ENCODE measurements around the gene CTTNBP2NL. TPM values are rescaled to one million over a fixed set of nuclear protein-coding genes. Genes with fewer than 3 reads are reported as not detected.

Gene CTTNBP2NL, protein sequence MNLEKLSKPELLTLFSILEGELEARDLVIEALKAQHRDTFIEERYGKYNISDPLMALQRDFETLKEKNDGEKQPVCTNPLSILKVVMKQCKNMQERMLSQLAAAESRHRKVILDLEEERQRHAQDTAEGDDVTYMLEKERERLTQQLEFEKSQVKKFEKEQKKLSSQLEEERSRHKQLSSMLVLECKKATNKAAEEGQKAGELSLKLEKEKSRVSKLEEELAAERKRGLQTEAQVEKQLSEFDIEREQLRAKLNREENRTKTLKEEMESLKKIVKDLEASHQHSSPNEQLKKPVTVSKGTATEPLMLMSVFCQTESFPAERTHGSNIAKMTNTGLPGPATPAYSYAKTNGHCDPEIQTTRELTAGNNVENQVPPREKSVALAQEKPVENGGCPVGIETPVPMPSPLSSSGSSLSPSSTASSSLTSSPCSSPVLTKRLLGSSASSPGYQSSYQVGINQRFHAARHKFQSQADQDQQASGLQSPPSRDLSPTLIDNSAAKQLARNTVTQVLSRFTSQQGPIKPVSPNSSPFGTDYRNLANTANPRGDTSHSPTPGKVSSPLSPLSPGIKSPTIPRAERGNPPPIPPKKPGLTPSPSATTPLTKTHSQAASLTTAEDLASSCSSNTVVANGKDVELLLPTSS
- total RNA-seq (under 1 TPM; 0.55 to 0.96 TPM), polyA plus RNA-seq (under 1 TPM in 1 of 3 donors, not detected in 2; 0.46 TPM), total RNA-seq (0 to 0.59 (median 0.34) reads per million in 6 experiments)

DNA sequence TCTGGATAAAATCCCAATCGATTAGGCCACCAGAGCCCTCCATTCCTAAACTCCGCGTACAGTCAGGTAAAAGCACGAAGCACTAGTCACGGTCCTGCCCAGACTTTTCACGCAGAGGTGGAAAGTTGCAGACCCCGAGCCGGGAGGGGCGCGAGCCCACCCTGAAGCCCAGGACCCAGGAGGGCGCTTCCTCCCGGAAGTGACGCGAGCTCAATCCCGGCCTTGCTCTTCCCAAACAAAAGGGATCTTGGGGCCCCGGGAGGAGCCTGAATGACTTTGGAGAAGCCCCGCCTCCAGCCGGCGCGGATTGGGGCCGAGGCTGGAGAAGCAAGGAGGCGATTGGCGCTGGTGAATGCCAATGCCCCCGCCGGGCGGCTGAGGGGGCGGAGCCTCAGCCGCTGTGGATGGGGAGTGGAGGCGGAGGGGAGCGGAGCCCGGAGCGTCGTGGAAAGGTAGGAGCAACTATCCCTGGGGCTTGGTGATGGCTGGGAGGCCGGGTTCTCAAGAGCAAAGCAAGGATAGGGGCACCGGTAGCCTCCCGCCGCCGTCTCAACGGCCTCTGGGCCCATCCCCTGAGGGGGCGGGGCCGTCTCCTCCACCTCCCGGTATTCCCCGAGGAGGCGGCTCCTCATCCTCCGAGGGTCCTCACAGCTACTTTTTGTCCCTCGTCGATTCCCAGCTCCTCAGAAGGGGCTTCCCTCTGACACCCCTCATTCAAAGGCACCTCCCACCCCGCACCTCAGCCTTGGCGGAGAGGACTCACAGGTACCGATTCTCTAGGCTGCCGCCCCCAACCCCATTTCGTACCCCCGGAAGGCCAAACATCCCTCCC is at the start of gene CTTNBP2NL:
Gene CTTNBP2NL (plus strand): TSS at position 394 of the 832 bp plus-strand sequence. CDS start 19,952 bp downstream, outside the sequence.
- peaks cover 12 to 31% (median 22%) of the 10 kb centered on the region in 4 donors for H3K4me1 Mint-ChIP-seq
- no peaks in the 10 kb centered on the region for H3K36me3 Mint-ChIP-seq
- peaks cover 11 to 28% (median 14%) of the 10 kb centered on the region in 5 donors for H3K27me3 Mint-ChIP-seq
- H3K27ac Mint-ChIP-seq = peak within 1 kb of the TSS in 9 of 10 donors; percentile 29 to 81 (median 63)
- H3K4me3 Mint-ChIP-seq = peak within 1 kb of the TSS; percentile 87 to 97 (median 94)
- DNase-seq (peak; percentile 50 to 82 (median 70)), ATAC-seq (peak; percentile 94 to 98)
- POLR2A ChIA-PET = interaction anchor here (1.6 kb wide), 1 partner anchor 222 kb away, joined by 4 read pairs; the partner anchor contains the start of gene ST7L
- no peaks in the 10 kb centered on the region for H3K9me3 Mint-ChIP-seq

DNA sequence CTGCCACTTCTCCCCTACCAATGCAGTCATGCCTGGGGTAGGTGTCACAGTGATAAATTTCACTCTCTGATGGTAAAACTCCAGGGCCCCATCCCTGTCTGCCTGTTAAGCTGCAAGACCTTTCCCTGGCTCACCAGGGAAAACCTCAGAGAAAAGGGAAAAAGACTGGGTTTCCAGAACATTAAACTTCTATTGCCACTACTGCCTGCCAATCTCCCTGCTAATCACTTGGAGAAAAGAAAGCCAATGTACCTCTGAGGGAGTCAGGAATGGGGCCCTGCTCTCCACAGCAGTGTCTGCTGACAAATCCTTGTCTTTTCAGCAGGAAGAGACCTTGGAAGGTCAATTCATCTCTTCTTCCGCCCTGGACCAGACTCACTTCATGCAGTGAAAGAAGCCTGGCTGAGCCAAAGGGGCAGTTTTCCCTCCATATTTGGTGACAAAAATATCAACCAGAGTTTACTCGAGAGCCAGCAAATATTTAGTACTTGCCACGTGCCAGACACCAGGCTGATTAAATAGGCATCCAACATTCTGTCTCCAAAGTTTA is 49.1 kb upstream of the CTTNBP2NL start:
- ATAC-seq (no peak), DNase-seq (no peak)
- Mint-ChIP-seq H3K9me3 (peaks cover 4 to 23% (median 17%) of the 10 kb centered on the region in 9 donors), H3K27me3 (peaks cover 0 to 5% (median 2%) of the 10 kb centered on the region in 5 donors), H3K4me3 (no peak overlapping the region), H3K27ac (peak overlapping the region in 4 of 10 donors; percentile 33 to 71 (median 54)), H3K36me3 (peaks cover 0 to 21% (median 7%) of the 10 kb centered on the region in 3 donors), H3K4me1 (peaks cover 11 to 21% (median 16%) of the 10 kb centered on the region in 4 donors)
- POLR2A ChIA-PET = no interaction called here

DNA sequence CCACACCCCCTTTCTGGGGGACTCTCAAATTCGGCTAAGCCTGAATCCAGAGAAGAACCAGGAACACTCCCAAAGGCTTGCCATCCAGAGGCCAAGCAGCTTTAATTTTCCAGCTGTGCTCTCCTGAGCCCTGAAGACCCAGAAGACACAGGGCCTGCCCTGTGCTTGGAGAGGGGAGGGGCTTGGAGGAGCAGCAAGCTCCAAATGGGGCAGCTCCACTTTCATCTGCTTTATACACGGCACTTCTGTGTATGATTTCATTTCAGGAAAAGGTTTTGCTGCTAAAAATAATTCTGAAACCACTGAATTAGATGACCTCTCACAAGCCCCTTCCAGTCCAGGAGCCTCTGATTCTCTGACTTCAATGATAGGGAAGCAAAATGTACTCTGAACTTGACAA is 39.2 kb upstream of the CTTNBP2NL start:
- DNase-seq = no peak
- no peaks in the 10 kb centered on the region for H3K36me3 Mint-ChIP-seq
- H3K4me1 Mint-ChIP-seq = peaks cover 0 to 6% (median 1%) of the 10 kb centered on the region in 4 donors
- ATAC-seq = no peak
- peaks cover 13 to 63% (median 23%) of the 10 kb centered on the region in 5 donors for H3K27me3 Mint-ChIP-seq
- peak overlapping the region in 1 of 10 donors; percentile 42 for H3K27ac Mint-ChIP-seq
- H3K9me3 Mint-ChIP-seq = peaks cover 0 to 3% (median 0%) of the 10 kb centered on the region in 9 donors
- POLR2A ChIA-PET = no interaction called here
- no peak overlapping the region for H3K4me3 Mint-ChIP-seq

DNA sequence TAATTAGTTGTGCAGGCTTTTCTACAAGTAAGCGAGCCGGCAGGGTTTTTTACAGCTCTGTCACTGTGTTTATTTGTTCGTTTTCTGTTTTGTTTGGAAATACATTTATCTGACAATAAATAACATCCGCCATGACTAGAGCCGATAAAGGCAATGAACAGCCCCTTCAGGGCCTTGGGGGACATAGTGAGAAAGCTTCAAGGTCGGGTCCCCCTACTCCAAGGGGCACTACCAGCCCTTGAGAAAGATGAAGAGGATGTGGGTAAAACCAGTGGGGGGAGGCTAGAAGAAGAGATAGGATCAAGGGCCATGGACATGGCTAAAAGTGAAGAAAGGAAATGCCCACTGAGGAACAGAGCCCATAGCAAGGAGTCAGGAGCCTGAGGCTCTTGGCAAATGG is 38.5 kb upstream of the CTTNBP2NL start:
- DNase-seq (peak in 1 of 10 donors; percentile 56), ATAC-seq (no peak)
- H3K27me3 Mint-ChIP-seq = peaks cover 14 to 63% (median 27%) of the 10 kb centered on the region in 5 donors
- H3K27ac Mint-ChIP-seq = no peak overlapping the region
- H3K9me3 Mint-ChIP-seq = peaks cover 0 to 3% (median 0%) of the 10 kb centered on the region in 9 donors
- peaks cover 0 to 6% (median 1%) of the 10 kb centered on the region in 4 donors for H3K4me1 Mint-ChIP-seq
- no peak overlapping the region for H3K4me3 Mint-ChIP-seq
- H3K36me3 Mint-ChIP-seq = no peaks in the 10 kb centered on the region
- POLR2A ChIA-PET = no interaction called here

DNA sequence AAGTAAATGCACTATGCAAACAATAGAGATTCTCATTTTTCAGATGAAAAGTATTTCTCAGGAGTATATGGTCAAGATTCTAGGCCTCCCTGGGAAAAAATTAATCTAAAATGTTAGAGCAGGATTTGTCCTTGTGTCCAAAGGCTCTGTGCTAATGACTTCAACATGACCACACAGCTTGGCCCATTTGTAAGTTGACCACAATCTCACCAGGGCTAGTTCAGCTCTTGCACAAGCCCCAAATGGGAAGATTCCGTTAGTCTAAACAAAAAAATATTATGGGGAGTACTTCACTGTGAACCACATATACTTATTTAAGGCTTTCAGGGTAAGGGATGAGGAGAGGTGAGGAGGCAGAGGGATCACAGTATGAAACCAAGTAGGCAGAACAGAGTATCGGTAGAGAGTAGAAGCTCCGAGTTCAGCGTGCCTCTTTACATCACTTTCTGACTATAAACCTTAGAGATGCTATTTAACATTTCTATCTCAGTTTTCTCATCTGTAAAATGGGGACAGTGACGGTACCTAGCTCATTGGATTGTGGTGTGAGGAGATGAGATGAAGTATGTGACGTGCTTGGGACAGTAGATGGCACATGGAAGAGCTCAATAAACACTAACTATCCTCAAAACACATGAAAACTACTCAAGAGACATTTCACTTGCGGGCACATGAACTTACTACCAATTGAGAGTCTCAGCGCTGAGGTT is 37.8 kb upstream of the CTTNBP2NL start:
- Mint-ChIP-seq H3K9me3 (no peaks in the 10 kb centered on the region), H3K4me1 (peaks cover 0 to 6% (median 1%) of the 10 kb centered on the region in 4 donors), H3K4me3 (no peak overlapping the region), H3K27ac (no peak overlapping the region), H3K36me3 (no peaks in the 10 kb centered on the region), H3K27me3 (peaks cover 14 to 63% (median 28%) of the 10 kb centered on the region in 5 donors)
- POLR2A ChIA-PET = no interaction called here
- DNase-seq (no peak), ATAC-seq (no peak)

DNA sequence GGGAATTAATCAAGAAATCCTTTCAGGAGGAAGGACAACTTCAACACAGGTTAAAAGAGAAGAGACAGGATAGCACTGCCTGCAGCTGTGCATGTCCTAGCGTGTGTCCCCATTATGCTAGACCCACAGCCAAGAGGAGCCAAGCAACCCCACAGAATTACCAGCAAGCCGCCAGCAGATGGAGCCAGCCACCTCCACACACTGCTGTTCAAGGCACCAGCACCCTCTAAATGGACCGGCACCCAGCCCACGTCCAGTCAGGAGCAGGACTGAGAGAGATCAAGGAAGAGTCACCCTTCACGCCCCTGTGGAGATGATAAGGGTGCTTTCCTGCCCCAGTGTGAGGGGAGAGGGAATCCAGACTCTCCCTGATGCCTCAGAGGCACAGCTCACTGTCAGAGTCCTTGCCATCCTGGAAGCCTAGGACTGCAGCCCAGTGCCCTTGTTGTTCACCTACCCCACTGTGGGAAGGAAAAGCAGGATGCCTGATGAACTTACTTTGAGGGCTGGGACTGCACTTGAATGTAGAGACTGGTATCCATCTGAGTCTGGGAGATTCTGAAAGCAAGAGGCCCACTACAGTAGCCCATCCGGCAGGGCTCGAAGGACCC is 37.1 kb upstream of the CTTNBP2NL start:
- POLR2A ChIA-PET = no interaction called here
- Mint-ChIP-seq H3K4me1 (peaks cover 0 to 6% (median 1%) of the 10 kb centered on the region in 4 donors), H3K27me3 (peaks cover 15 to 63% (median 30%) of the 10 kb centered on the region in 5 donors)

DNA sequence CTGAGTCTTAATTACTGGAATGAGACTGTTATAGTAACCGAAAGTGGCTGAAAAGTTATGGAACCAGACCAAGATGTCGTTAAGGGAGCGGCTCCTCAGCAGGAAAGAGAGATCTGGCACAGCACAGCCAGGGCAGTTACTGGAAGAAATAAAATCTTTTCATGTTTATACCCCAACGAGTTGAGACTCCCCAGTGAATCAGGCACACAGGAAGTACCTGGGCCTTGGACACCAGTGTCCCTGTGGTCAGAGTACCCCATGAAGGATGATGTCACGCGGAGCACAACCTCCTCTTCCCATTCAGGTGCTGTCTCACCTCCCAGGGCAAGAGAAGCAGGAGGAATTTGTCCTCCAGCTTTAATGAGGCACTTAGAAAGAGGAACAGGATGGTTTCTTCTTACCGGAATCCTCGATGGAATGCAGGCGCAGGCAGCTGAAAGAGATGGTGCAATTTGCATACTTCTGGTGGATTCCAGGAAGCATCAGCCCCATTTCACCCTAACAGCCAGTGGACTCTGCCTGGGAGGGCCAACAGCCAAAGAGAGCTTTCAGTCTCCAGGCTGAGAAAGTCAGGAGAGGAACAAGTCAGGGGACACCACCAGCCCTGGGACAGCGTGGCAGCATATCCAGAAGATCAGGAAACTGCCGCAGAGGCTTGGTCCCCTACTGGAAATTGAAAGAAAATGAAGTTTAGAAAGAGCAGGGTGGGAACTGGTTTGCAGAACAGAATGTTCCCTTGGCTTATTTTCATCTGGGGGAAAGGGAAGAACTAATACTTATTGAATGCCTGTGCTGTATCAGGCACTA is 35.9 kb upstream of the CTTNBP2NL start:
- Mint-ChIP-seq H3K9me3 (no peaks in the 10 kb centered on the region), H3K27me3 (peaks cover 15 to 56% (median 26%) of the 10 kb centered on the region in 5 donors), H3K4me1 (peaks cover 0 to 6% (median 1%) of the 10 kb centered on the region in 4 donors), H3K36me3 (no peaks in the 10 kb centered on the region), H3K27ac (no peak overlapping the region), H3K4me3 (no peak overlapping the region)
- DNase-seq = no peak
- POLR2A ChIA-PET = no interaction called here
- ATAC-seq = no peak

More for the DNA sequence above, 37.1 kb upstream of the CTTNBP2NL start:
- no peak overlapping the region for H3K4me3 Mint-ChIP-seq
- H3K9me3 Mint-ChIP-seq = no peaks in the 10 kb centered on the region
- no peaks in the 10 kb centered on the region for H3K36me3 Mint-ChIP-seq
- H3K27ac Mint-ChIP-seq = no peak overlapping the region
- ATAC-seq = peak; percentile 52 to 65
- DNase-seq = peak in 7 of 10 donors; percentile 7 to 52 (median 20)

DNA sequence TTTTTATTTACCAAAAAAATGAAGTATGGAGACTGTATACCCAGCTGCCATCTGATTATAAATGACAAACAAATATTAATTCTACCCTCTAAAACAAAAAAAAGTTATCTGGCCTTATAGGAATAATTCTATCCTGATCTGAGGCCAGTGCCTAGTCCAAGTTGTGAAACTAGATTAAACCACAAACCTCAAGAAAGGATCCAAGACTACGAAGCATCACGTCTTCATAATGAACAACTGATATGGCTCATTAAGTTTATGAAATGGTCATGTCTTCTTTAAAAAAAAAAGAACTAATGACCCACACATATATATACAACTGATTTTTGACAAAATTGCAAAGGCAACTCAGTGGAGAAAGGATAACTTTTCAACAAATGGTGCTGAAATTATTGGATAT is 32.4 kb upstream of the CTTNBP2NL start:
- Mint-ChIP-seq H3K4me1 (peaks cover 0 to 2% (median under 1%) of the 10 kb centered on the region in 4 donors), H3K36me3 (no peaks in the 10 kb centered on the region), H3K9me3 (no peaks in the 10 kb centered on the region), H3K27me3 (peaks cover 8 to 41% (median 32%) of the 10 kb centered on the region in 5 donors), H3K27ac (no peak overlapping the region), H3K4me3 (no peak overlapping the region)
- DNase-seq (no peak), ATAC-seq (no peak)
- POLR2A ChIA-PET = no interaction called here

DNA sequence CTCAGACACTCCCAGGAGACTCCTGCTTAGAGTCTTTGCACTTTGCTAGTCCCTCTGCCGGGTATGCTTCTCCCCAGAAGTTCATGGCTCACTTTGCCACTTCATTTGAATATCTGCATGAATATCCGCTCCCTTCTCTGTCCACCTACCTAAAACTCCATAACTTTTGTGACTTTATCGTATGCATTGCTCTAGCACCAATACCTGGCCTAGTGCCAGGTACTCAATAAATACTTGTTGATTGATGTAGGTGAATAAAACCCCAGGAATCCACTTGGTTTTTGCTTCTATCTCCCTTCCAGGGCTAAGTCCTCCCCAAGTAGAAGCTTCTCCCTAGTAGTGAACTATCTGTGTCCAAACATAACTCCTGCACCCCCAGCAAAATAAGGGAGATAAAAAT is 27.8 kb upstream of the CTTNBP2NL start:
- DNase-seq (no peak), ATAC-seq (no peak)
- peaks cover 18 to 49% (median 39%) of the 10 kb centered on the region in 5 donors for H3K27me3 Mint-ChIP-seq
- no peak overlapping the region for H3K27ac Mint-ChIP-seq
- POLR2A ChIA-PET = no interaction called here
- no peak overlapping the region for H3K4me3 Mint-ChIP-seq
- peaks cover 4 to 5% (median 4%) of the 10 kb centered on the region in 4 donors for H3K4me1 Mint-ChIP-seq
- no peaks in the 10 kb centered on the region for H3K36me3 Mint-ChIP-seq
- H3K9me3 Mint-ChIP-seq = no peaks in the 10 kb centered on the region

DNA sequence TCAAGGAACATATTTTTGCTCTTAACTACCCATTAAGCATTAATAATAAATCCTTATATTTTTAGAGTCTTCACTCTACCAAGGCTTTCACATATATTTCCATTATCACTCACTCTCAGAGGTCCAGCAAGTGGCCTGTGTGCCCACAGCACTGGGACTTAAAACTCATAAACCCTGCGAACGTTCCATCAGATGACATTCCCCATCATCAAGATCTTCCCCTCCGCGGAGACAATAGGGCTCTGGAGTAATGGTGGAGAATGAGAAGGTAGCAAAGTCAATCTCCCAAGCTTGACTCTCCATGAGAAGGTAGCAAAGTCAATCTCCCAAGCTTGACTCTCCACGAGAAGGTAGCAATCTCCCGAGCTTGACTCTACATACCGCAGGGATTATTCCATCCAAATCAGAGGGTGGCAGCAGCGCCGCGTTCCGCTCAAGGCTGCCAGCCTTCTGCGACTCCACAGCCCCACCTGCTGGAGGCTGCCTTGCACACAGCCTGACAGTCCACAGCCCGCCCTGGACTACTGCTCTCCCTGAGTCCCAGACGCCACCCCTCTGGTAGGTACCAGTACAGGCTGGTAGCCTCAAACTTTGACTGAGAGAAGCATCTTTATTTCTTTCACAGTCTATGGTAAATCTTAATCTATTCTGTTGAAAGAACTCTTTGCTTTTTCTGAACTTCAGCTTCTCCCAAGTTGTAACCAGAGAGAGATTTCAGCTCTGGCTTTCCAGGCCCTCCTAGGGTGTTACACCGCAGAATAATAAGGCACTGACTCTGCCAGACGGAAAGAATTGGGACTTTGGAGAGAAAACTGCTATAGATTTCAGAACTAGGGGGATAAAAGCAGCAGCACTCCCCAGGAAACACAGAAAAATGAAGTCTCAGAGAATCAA is 26.4 kb upstream of the CTTNBP2NL start:
- no peak overlapping the region for H3K27ac Mint-ChIP-seq
- POLR2A ChIA-PET = no interaction called here
- DNase-seq = peak; percentile 64 to 88 (median 78)
- H3K4me3 Mint-ChIP-seq = peak overlapping the region in 1 of 10 donors; percentile 12
- peak; percentile 100 for ATAC-seq
- no peaks in the 10 kb centered on the region for H3K36me3 Mint-ChIP-seq
- H3K4me1 Mint-ChIP-seq = peaks cover 4 to 5% (median 4%) of the 10 kb centered on the region in 4 donors
- no peaks in the 10 kb centered on the region for H3K9me3 Mint-ChIP-seq
- H3K27me3 Mint-ChIP-seq = peaks cover 16 to 49% (median 40%) of the 10 kb centered on the region in 5 donors
